ENCODE measurements around the gene CDCP1. TPM values are rescaled to one million over a fixed set of nuclear protein-coding genes. Genes with fewer than 3 reads are reported as not detected.

Gene CDCP1
- total RNA-seq, 1 donor from 2014 or later, result 0.25 TPM

GRCh38 chr3:45075821-45076625 is 70.2 kb downstream of the CDCP1 start:
- DNase-seq, result no peak
- H3K36me3 ChIP-seq, result no peaks in the 10 kb centered on the region
- H3K27me3 ChIP-seq (ENCODE audit: low read depth), result no peaks in the 10 kb centered on the region
- H3K4me1 ChIP-seq, result peaks cover 6% of the 10 kb centered on the region
- H3K4me3 ChIP-seq, result no peak overlapping the region
- H3K9me3 ChIP-seq (replicated peaks), result peaks cover 7% of the 10 kb centered on the region
- H3K27ac ChIP-seq (replicated peaks), result no peak overlapping the region
- intact Hi-C loops (cut with micrococcal nuclease), result no loop called here
- TF ChIP-seq CTCF (IDR thresholded peaks at IDR 0.05; ENCODE audit: borderline replicate concordance), result no peak

GRCh38 chr3:45071075-45071474 is 75.1 kb downstream of the CDCP1 start:
- no peak for TF ChIP-seq CTCF (IDR thresholded peaks at IDR 0.05; ENCODE audit: borderline replicate concordance)
- Histone ChIP-seq H3K27ac (replicated peaks) (no peak overlapping the region), H3K27me3 (ENCODE audit: low read depth) (no peaks in the 10 kb centered on the region), H3K9me3 (replicated peaks) (peaks cover 9% of the 10 kb centered on the region), H3K4me3 (no peak overlapping the region), H3K4me1 (no peaks in the 10 kb centered on the region), H3K36me3 (no peaks in the 10 kb centered on the region)
- intact Hi-C loops (cut with micrococcal nuclease), result no loop called here
- DNase-seq, result no peak

- Histone ChIP-seq H3K27ac (replicated peaks) (no peak overlapping the region), H3K4me1 (peaks cover 11% of the 10 kb centered on the region), H3K27me3 (ENCODE audit: low read depth) (no peaks in the 10 kb centered on the region), H3K36me3 (no peaks in the 10 kb centered on the region), H3K9me3 (replicated peaks) (peaks cover 4% of the 10 kb centered on the region), H3K4me3 (no peak overlapping the region)
- TF ChIP-seq CTCF (IDR thresholded peaks at IDR 0.05; ENCODE audit: borderline replicate concordance), result no peak
- intact Hi-C loops (cut with micrococcal nuclease), result no loop called here
- DNase-seq, result no peak
Measured at GRCh38 chr3:45067941-45068340, 78.2 kb downstream of the CDCP1 start.

DNA sequence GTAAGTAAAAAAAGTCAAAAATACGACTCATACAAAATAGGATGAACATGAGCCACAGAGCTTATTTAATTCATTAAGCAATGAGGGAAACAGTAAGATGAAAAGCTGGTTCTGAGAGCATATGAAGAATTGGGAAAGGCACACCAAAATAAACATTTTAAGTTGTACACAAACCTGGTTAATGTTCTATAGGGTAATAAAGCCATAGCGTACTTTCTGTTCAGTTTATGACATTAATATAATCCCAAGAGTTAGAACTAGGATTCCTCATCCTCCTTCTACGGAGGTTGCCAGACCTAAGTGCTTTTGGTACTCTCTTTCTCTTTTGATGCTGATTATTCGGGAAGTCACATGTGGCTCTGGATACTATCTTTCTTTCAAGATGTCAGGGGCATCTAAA is 78.7 kb downstream of the CDCP1 start:
- Histone ChIP-seq H3K9me3 (replicated peaks) (peaks cover 4% of the 10 kb centered on the region), H3K27me3 (ENCODE audit: low read depth) (no peaks in the 10 kb centered on the region), H3K4me3 (no peak overlapping the region), H3K27ac (replicated peaks) (no peak overlapping the region), H3K4me1 (peaks cover 11% of the 10 kb centered on the region), H3K36me3 (no peaks in the 10 kb centered on the region)
- TF ChIP-seq CTCF (IDR thresholded peaks at IDR 0.05; ENCODE audit: borderline replicate concordance), result no peak
- no peak for DNase-seq
- intact Hi-C loops (cut with micrococcal nuclease), result no loop called here

DNA sequence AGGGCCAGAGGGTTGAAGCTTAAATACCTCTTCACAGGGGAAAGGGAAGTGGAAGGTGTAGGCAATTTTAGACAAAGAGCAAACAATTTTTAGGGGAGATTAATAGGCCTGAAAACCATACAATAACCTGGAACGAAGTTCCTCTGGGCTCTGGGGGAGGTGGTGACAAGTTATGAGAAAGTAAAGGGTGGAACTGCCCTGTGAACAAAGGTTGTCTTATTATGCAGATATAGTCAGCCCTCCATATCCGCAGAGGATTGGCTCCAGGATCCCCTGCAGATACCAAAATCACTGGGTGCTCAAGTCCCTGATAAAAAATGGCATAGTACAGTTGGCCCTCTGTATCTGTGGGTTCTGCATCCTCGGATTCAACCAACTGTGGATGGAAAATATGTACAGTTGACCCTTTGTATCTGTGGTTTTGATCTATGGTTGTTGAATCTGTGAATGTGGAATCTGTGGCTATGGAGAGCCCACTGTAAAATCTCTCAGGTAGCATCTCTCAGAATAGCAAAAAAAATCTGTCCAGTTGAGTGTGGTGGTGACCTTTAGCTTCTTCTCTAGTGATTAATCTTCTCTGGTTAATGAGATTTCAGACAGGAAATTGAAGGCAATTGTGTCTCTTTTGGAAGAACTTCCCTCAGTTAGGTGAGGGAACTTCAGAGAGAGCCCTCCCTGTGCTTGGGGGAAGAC is 79.9 kb downstream of the CDCP1 start:
- DNase-seq, result no peak
- no peak overlapping the region for H3K4me3 ChIP-seq
- intact Hi-C loops (cut with micrococcal nuclease), result no loop called here
- no peaks in the 10 kb centered on the region for H3K27me3 ChIP-seq (ENCODE audit: low read depth)
- H3K36me3 ChIP-seq, result no peaks in the 10 kb centered on the region
- H3K27ac ChIP-seq (replicated peaks), result no peak overlapping the region
- peaks cover 4% of the 10 kb centered on the region for H3K9me3 ChIP-seq (replicated peaks)
- TF ChIP-seq CTCF (IDR thresholded peaks at IDR 0.05; ENCODE audit: borderline replicate concordance), result no peak
- peaks cover 11% of the 10 kb centered on the region for H3K4me1 ChIP-seq

Data from left ventricle myocardium inferior (tissue), 1 donor.